RWPE2 (cell line): ENCODE results near the gene SLC37A3.

Source experiments
- ATAC-seq: fragments of 200-7000 bp; cut with Tn5 transposase; 3 replicates; pipeline ENCODE4 v1.9.1; 2021; ENCODE audit warnings: low read depth
- DNase-seq: peaks from one replicate; pipeline ENCODE4 v3.0.0-alpha.2; 2020; ENCODE audit warnings: low spot score
- H3K27ac ChIP-seq: fragments of 450-650 bp; 2 replicates; pipeline ENCODE4 v1.5.1; 2017; ENCODE audit warnings: mild to moderate bottlenecking; ENCODE audit not compliant: poor library complexity, severe bottlenecking
- H3K27me3 ChIP-seq: fragments of 250-450 bp; sonication (Bioruptor Pico); 2 replicates; pipeline ENCODE4 v1.5.1; 2021; ENCODE audit warnings: mild to moderate bottlenecking, moderate library complexity; ENCODE audit not compliant: insufficient read depth, poor library complexity, severe bottlenecking
- H3K36me3 ChIP-seq: fragments of 250-450 bp; sonication (Bioruptor Pico); 2 replicates; pipeline ENCODE4 v1.5.1; 2020; ENCODE audit warnings: low read depth, mild to moderate bottlenecking, moderate library complexity
- H3K4me1 ChIP-seq: fragments of 250-450 bp; sonication (Bioruptor Pico); 2 replicates; pipeline ENCODE4 v1.5.1; 2021; ENCODE audit warnings: mild to moderate bottlenecking, moderate library complexity; ENCODE audit not compliant: insufficient read depth, poor library complexity, severe bottlenecking
- H3K4me3 ChIP-seq: fragments of 250-450 bp; sonication (Bioruptor Pico); 2 replicates; pipeline ENCODE4 v1.5.1; 2021; ENCODE audit warnings: mild to moderate bottlenecking, moderate library complexity; ENCODE audit not compliant: severe bottlenecking
- H3K9me3 ChIP-seq: fragments of 250-450 bp; sonication (Bioruptor Pico); 2 replicates; pipeline ENCODE4 v1.5.1; 2021; ENCODE audit warnings: mild to moderate bottlenecking, moderate library complexity; ENCODE audit not compliant: severe bottlenecking
- CTCF ChIP-seq: fragments of 450-650 bp; IDR thresholded peaks from one replicate; pipeline ENCODE4 v1.5.1; 2017; ENCODE audit warnings: mild to moderate bottlenecking, moderate library complexity; ENCODE audit not compliant: poor library complexity, severe bottlenecking

Gene SLC37A3

DNA sequence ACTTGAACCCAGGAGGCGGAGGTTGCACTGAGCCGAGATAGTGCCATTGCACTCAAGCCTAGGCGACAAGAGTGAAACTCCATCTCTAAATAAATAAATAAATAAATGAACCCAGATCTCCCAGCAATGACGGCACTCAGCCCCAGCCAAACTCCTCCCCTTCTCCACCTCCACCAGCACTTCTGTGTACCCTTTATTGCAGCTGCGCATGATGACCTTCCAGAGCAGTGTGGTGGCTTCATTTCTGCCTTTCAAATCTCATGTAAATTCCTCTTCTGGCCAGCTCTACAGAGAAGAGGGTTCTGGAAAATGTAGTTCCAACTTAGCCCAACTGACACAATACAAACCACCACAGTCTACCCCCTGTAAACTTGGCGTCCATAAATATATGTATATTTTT lies 108.5 kb downstream of the SLC37A3 start:
- no peak for TF ChIP-seq CTCF
- H3K4me3 ChIP-seq: no peak overlapping the region
- DNase-seq: no peak
- H3K36me3 ChIP-seq: no peaks in the 10 kb centered on the region
- H3K9me3 ChIP-seq: no peaks in the 10 kb centered on the region
- H3K4me1 ChIP-seq: no peaks in the 10 kb centered on the region
- no peak for ATAC-seq
- no peaks in the 10 kb centered on the region for H3K27me3 ChIP-seq
- H3K27ac ChIP-seq: no peak overlapping the region

GRCh38 chr7:140287988-140288387 lies 110.3 kb downstream of the SLC37A3 start:
- no peaks in the 10 kb centered on the region for H3K9me3 ChIP-seq
- no peak overlapping the region for H3K4me3 ChIP-seq
- H3K4me1 ChIP-seq: no peaks in the 10 kb centered on the region
- H3K27me3 ChIP-seq: no peaks in the 10 kb centered on the region
- no peak overlapping the region for H3K27ac ChIP-seq
- DNase-seq (no peak), ATAC-seq (no peak)
- H3K36me3 ChIP-seq: no peaks in the 10 kb centered on the region
- TF ChIP-seq CTCF: no peak

DNA sequence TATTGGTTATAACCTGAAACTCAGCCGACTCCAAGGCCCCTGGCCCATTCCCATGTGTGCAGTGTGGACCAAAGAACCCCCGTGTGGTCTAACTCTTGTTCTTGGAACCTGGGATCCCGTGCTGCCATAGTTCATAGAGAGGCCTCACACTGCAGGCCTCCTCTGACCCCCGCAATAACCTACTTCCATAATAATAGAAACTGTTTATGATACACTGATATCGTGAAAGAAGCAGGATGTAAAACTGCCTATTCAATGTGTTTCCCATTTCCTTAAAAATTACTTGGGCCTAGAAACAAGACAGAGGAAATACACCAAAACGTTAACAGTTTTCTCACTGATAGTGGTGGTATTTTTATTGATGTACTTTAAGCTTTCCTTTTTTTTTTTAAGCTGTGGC lies 112.4 kb downstream of the SLC37A3 start:
- no peak overlapping the region for H3K27ac ChIP-seq
- ATAC-seq (no peak), DNase-seq (no peak)
- no peaks in the 10 kb centered on the region for H3K9me3 ChIP-seq
- TF ChIP-seq CTCF: no peak
- no peak overlapping the region for H3K4me3 ChIP-seq
- H3K4me1 ChIP-seq: no peaks in the 10 kb centered on the region
- no peaks in the 10 kb centered on the region for H3K36me3 ChIP-seq
- no peaks in the 10 kb centered on the region for H3K27me3 ChIP-seq

DNA sequence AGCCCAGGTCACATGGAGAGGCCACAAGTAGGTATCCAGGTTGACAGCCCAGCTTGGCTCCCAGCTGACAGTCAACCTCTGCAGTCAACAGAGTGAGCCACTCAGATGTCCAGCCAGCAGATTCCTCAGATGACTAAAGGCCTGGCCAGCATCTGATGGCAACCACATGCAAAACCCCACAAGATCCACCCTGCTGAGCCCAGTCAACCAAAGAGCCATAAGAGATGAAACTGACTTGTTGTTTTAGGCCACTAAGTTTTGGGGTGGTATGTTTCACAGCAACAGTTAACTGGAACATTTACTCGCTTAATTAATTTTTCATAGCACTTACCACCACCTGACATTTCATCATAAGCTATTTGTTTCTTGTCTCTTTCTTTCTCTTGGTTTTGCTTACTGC lies 114.3 kb downstream of the SLC37A3 start:
- no peak for DNase-seq
- no peak for TF ChIP-seq CTCF
- H3K36me3 ChIP-seq: no peaks in the 10 kb centered on the region
- H3K9me3 ChIP-seq: no peaks in the 10 kb centered on the region
- H3K27ac ChIP-seq: no peak overlapping the region
- H3K4me1 ChIP-seq: no peaks in the 10 kb centered on the region
- H3K27me3 ChIP-seq: no peaks in the 10 kb centered on the region
- H3K4me3 ChIP-seq: no peak overlapping the region
- no peak for ATAC-seq
